22Rv1 (cell line): ENCODE results near the gene UPB1.

Experiments used
- H3K27ac ChIP-seq: fragments of 450-650 bp; 2 replicates; pipeline ENCODE4 v1.5.1; 2017
- CTCF ChIP-seq: fragments of 450-650 bp; IDR thresholded peaks from 2 replicates; pipeline ENCODE4 v1.5.1; 2017; ENCODE audit warnings: mild to moderate bottlenecking
- ZFX ChIP-seq: fragments of 450-650 bp; IDR thresholded peaks from 2 replicates; pipeline ENCODE4 v1.6.1; 2017; ENCODE audit warnings: antibody characterized with exemption, borderline replicate concordance

The UPB1 gene

GRCh38 chr22:24455751-24456426 is 39.2 kb upstream of the UPB1 start:
- no peak overlapping the region for H3K27ac ChIP-seq
- TF ChIP-seq ZFX = no peak
- TF ChIP-seq CTCF = no peak

- H3K27ac ChIP-seq = no peak overlapping the region
- TF ChIP-seq CTCF (no peak), ZFX (no peak)
Measured at GRCh38 chr22:24457894-24458420, 37.2 kb upstream of the UPB1 start.

GRCh38 chr22:24459911-24460310 is 35.2 kb upstream of the UPB1 start:
- TF ChIP-seq CTCF (no peak), ZFX (no peak)
- H3K27ac ChIP-seq = no peak overlapping the region

GRCh38 chr22:24460418-24461089 is 34.6 kb upstream of the UPB1 start:
- TF ChIP-seq CTCF (no peak), ZFX (no peak)
- no peak overlapping the region for H3K27ac ChIP-seq

- TF ChIP-seq CTCF (no peak), ZFX (no peak)
- H3K27ac ChIP-seq = no peak overlapping the region
Measured at GRCh38 chr22:24463071-24463760, 31.9 kb upstream of the UPB1 start.

- no peak overlapping the region for H3K27ac ChIP-seq
- TF ChIP-seq ZFX (no peak), CTCF (no peak)
Measured at GRCh38 chr22:24465566-24465965, 29.6 kb upstream of the UPB1 start.
